IMR-90 (cell line): ENCODE data around the gene TPM2. TPM values are rescaled to one million over a fixed set of nuclear protein-coding genes. Genes with fewer than 3 reads are reported as not detected.

Experiments
- ATAC-seq: fragments of 200-7000 bp; cut with Tn5 transposase; 2 replicates; pipeline ENCODE4 v1.9.1; 2020; ENCODE audit warnings: low read depth, mild to moderate bottlenecking, moderate library complexity
- BruUV-seq: library from RNA; stranded (reverse); fragments of 400-500 nt; replicated peaks from 2 replicates; lab custom pipeline; 2021; lab: Mats Ljungman, UMichigan
- CTCF ChIA-PET: fragments of 300-600 bp; formaldehyde crosslinking; extraction: SDS; loops from one replicate; lab custom pipeline; 2021; ENCODE audit warnings: antibody characterized with exemption; lab: Yijun Ruan, JAX
- POLR2A ChIA-PET: fragments of 300-600 bp; sonication (Branson Sonifier 250); formaldehyde crosslinking; loops from one replicate; lab custom pipeline; 2022; ENCODE audit warnings: antibody characterized with exemption; ENCODE audit not compliant: unreplicated experiment; lab: Charles Lee
- DNase-seq: peaks from one replicate; pipeline ENCODE4 v3.0.0; 2013
- H2AFZ ChIP-seq: replicated peaks from 2 replicates; pipeline ENCODE3; 2013; ENCODE audit warnings: low read length, mild to moderate bottlenecking; ENCODE audit not compliant: poor library complexity
- H2AK5ac ChIP-seq: 2 replicates; pipeline ENCODE4 v1.6.1; 2013; ENCODE audit warnings: low read depth, low read length, inconsistent platforms
- H2AK9ac ChIP-seq: replicated peaks from 2 replicates; pipeline ENCODE3; 2013; ENCODE audit warnings: mild to moderate bottlenecking, low read depth, low read length, moderate library complexity; ENCODE audit not compliant: poor library complexity
- H2BK120ac ChIP-seq: 2 replicates; pipeline ENCODE4 v1.6.1; 2013; ENCODE audit warnings: low read depth, low read length, inconsistent platforms
- H2BK15ac ChIP-seq: 3 replicates; pipeline ENCODE4 v1.6.1; 2013; ENCODE audit warnings: low read depth, low read length, inconsistent platforms
- H2BK20ac ChIP-seq: 2 replicates; pipeline ENCODE4 v1.6.1; 2013; ENCODE audit warnings: low read depth, mild to moderate bottlenecking, inconsistent platforms, low read length, moderate library complexity
- H2BK5ac ChIP-seq: 2 replicates; pipeline ENCODE4 v1.6.1; 2013; ENCODE audit warnings: mild to moderate bottlenecking, low read depth, low read length, inconsistent platforms; ENCODE audit not compliant: poor library complexity, severe bottlenecking
- H3K14ac ChIP-seq: replicated peaks from 2 replicates; pipeline ENCODE4 v1.6.1; 2013; ENCODE audit warnings: low read depth, low read length, inconsistent platforms
- H3K18ac ChIP-seq: 2 replicates; pipeline ENCODE4 v1.6.1; 2013; ENCODE audit warnings: low read depth, low read length, control low read depth
- H3K23ac ChIP-seq: 2 replicates; pipeline ENCODE4 v1.6.1; 2013; ENCODE audit warnings: low read depth, low read length, inconsistent platforms
- H3K27ac ChIP-seq: 2 replicates; pipeline ENCODE4 v1.5.1; 2013; ENCODE audit warnings: mild to moderate bottlenecking, control low read depth, low read length; ENCODE audit not compliant: insufficient read depth
- H3K27me3 ChIP-seq: 2 replicates; pipeline ENCODE4 v1.6.1; 2013; ENCODE audit warnings: low read length; ENCODE audit not compliant: control insufficient read depth, insufficient read depth
- H3K36me3 ChIP-seq: 2 replicates; pipeline ENCODE4 v1.6.1; 2013; ENCODE audit warnings: low read length, mixed read lengths; ENCODE audit not compliant: control insufficient read depth, insufficient read depth
- H3K4ac ChIP-seq: 2 replicates; pipeline ENCODE4 v1.6.1; 2013; ENCODE audit warnings: low read depth, low read length, inconsistent platforms
- H3K4me1 ChIP-seq: 2 replicates; pipeline ENCODE4 v1.6.1; 2013; ENCODE audit warnings: low read length, mixed read lengths; ENCODE audit not compliant: control insufficient read depth, insufficient read depth
- H3K4me2 ChIP-seq: 2 replicates; pipeline ENCODE4 v1.6.1; 2013; ENCODE audit warnings: low read depth, mild to moderate bottlenecking, control low read depth, low read length, moderate library complexity
- H3K4me3 ChIP-seq: 2 replicates; pipeline ENCODE4 v1.5.1; 2013; ENCODE audit warnings: low read depth, mild to moderate bottlenecking, control low read depth, low read length, moderate library complexity; ENCODE audit not compliant: insufficient read depth
- H3K56ac ChIP-seq: 2 replicates; pipeline ENCODE4 v1.6.1; 2013; ENCODE audit warnings: low read length, inconsistent platforms; ENCODE audit not compliant: insufficient read depth; ENCODE audit errors: extremely low read depth
- H3K79me1 ChIP-seq, 2 experiments: 2 replicates each; pipeline ENCODE4 v1.6.1; 2013; ENCODE audit warnings: low read length in 2 of 2, inconsistent platforms in 1 of 2, low read depth in 1 of 2
- H3K9ac ChIP-seq: 2 replicates; pipeline ENCODE4 v1.6.1; 2013; ENCODE audit warnings: low read depth, low read length, control low read depth
- H3K9me1 ChIP-seq: 2 replicates; pipeline ENCODE4 v1.6.1; 2013; ENCODE audit warnings: low read length, inconsistent platforms; ENCODE audit not compliant: insufficient read depth
- H3K9me3 ChIP-seq: 2 replicates; pipeline ENCODE4 v1.6.1; 2013; ENCODE audit warnings: low read length; ENCODE audit not compliant: control insufficient read depth, insufficient read depth
- H4K20me1 ChIP-seq: 2 replicates; pipeline ENCODE4 v1.6.1; 2013; ENCODE audit warnings: low read length, inconsistent platforms; ENCODE audit not compliant: insufficient read depth
- H4K5ac ChIP-seq: 2 replicates; pipeline ENCODE4 v1.6.1; 2013; ENCODE audit warnings: mild to moderate bottlenecking, low read depth, low read length, control low read depth
- H4K8ac ChIP-seq, 2 experiments: 2 replicates each; pipeline ENCODE4 v1.6.1; 2013; ENCODE audit warnings: low read depth in 2 of 2, low read length in 2 of 2, control low read depth in 1 of 2, inconsistent platforms in 1 of 2
- H4K91ac ChIP-seq: 2 replicates; pipeline ENCODE4 v1.6.1; 2013; ENCODE audit warnings: low read depth, low read length, inconsistent platforms; ENCODE audit not compliant: insufficient read depth
- CEBPB ChIP-seq: IDR thresholded peaks from 2 replicates; pipeline ENCODE4 v1.6.1; 2012; ENCODE audit warnings: low read depth, low read length, improper control_type of control experiment
- CHD1 ChIP-seq: IDR thresholded peaks from 2 replicates; pipeline ENCODE4 v1.6.1; 2012; ENCODE audit warnings: low read depth, low read length, improper control_type of control experiment
- FOS ChIP-seq: fragments of 150-350 bp; IDR thresholded peaks from 2 replicates; pipeline ENCODE4 v1.6.1; 2016; ENCODE audit warnings: low read depth, low read length
- MAZ ChIP-seq: IDR thresholded peaks from 2 replicates; pipeline ENCODE4 v1.6.1; 2012; ENCODE audit warnings: low read depth, mild to moderate bottlenecking, low read length, improper control_type of control experiment, moderate library complexity, borderline replicate concordance
- NFE2L2 ChIP-seq: fragments of 150-350 bp; IDR thresholded peaks from 2 replicates; pipeline ENCODE4 v1.6.1; 2016; ENCODE audit warnings: low read depth, mild to moderate bottlenecking, low read length
- POLR2A ChIP-seq: IDR thresholded peaks from 2 replicates; pipeline ENCODE4 v1.6.1; 2012; ENCODE audit warnings: mild to moderate bottlenecking, low read depth, low read length
- RCOR1 ChIP-seq: IDR thresholded peaks from 2 replicates; pipeline ENCODE4 v1.6.1; 2012; ENCODE audit warnings: mild to moderate bottlenecking, low read length, improper control_type of control experiment; ENCODE audit not compliant: insufficient replicate concordance
- RFX5 ChIP-seq: IDR thresholded peaks from 2 replicates; pipeline ENCODE4 v1.8.0; 2012; ENCODE audit warnings: low read depth, mild to moderate bottlenecking, low read length, moderate library complexity
- USF2 ChIP-seq: fragments of 150-350 bp; IDR thresholded peaks from 2 replicates; pipeline ENCODE4 v1.6.1; 2017; ENCODE audit warnings: mild to moderate bottlenecking, antibody characterized with exemption, low read length, low read depth
- WGBS, 2 experiments: methylation state at CpG; one replicate each; pipeline versions ENCODE4 v1.1.5 to v1.1.7; 2013; ENCODE audit warnings: missing lambda C conversion rate in 2 of 2; ENCODE audit not compliant: insufficient read length in 1 of 2; ENCODE audit errors: extremely low coverage in 2 of 2; 5-methylcytosine and 5-hydroxymethylcytosine counted together
- dilution Hi-C: fragments of 300-500 bp; cut with HindIII; formaldehyde crosslinking; loops from one replicate; pipeline ENCODE4 v1.14.3; 2018; ENCODE audit warnings: low sequenced_read_pairs; ENCODE audit not compliant: unreplicated experiment
- in situ Hi-C: fragments of 300-500 bp; cut with MboI; formaldehyde crosslinking; loops from 3 replicates; pipeline ENCODE4 v1.14.3; 2019; ENCODE audit warnings: low sequenced_read_pairs, inconsistent platforms, mixed read lengths
- intact Hi-C: fragments of 100-400 bp; cut with micrococcal nuclease; formaldehyde crosslinking; loops from 2 replicates; pipeline ENCODE4 v1.10.0; 2022
- polyA plus RNA-seq, 3 experiments: library from polyadenylated mRNA; depleted of rRNA; stranded (reverse); fragments of >200 nt; gene quantifications; 2 replicates each; pipeline ENCODE4 v1.2.3, GENCODE V29; 2012; ENCODE audit warnings: low replicate concordance in 1 of 3
- total RNA-seq: library from RNA; depleted of rRNA; stranded (reverse); fragments of >200 nt; gene quantifications from 2 replicates; pipeline ENCODE4 v1.2.3, GENCODE V29; 2012

Gene TPM2
- total and polyA plus RNA-seq, 2 of the 4 experiments (the other 2 are of a cell fraction) = 960 to 2,500 TPM

GRCh38 chr9:35688558-35689541 is 875 bp downstream of the TPM2 start:
- TF ChIP-seq RFX5 (no peak), MAZ (no peak), NFE2L2 (no peak), CHD1 (0 out of 2 replicates have a peak, but pooled peaks have one; percentile 15), FOS (peak; percentile 78), CEBPB (no peak), RCOR1 (peak; percentile 34), USF2 (no peak), POLR2A (peak; percentile 77; the same call in 1 of the 2 replicates)
- Histone ChIP-seq H3K36me3 (peaks cover 42% of the 10 kb centered on the region), H3K4me1 (peaks cover 34% of the 10 kb centered on the region), H3K9ac (peak overlapping the region; percentile 98), H3K9me3 (no peaks in the 10 kb centered on the region), H2BK20ac (peak overlapping the region; percentile 23; the same call in 1 of the 2 replicates), H4K5ac (peak overlapping the region; percentile 55), H3K23ac (peak overlapping the region; percentile 96), H2BK5ac (peak overlapping the region; percentile 98), H2BK15ac (peak overlapping the region; percentile 41; the same call in 1 of the 3 replicates), H4K8ac (peak overlapping the region; percentile 57 to 89), H3K27me3 (no peaks in the 10 kb centered on the region), H3K18ac (peak overlapping the region; percentile 74), H3K56ac (peak overlapping the region; percentile 91), H2AK9ac (peak overlapping the region; percentile 98), H2AFZ (peak overlapping the region; percentile 84), H3K79me1 (peaks cover 7 to 69% of the 10 kb centered on the region in 2 experiments; a peak in 3 of 4 replicates), H3K4me3 (peak overlapping the region; percentile 83), H3K27ac (peak overlapping the region; percentile 90), H4K20me1 (peaks cover 59% of the 10 kb centered on the region), H3K4me2 (peak overlapping the region; percentile 97), H3K14ac (peak overlapping the region; percentile 100), H2AK5ac (peak overlapping the region; percentile 65), H2BK120ac (peak overlapping the region; percentile 75; the same call in 1 of the 2 replicates), H3K4ac (peak overlapping the region; percentile 96), H4K91ac (peak overlapping the region; percentile 92), H3K9me1 (peaks cover 23% of the 10 kb centered on the region)
- 0% methylated on average over 4 of the region's 12 CpGs; no CpG with 5 or more reads in 1 of the 2 experiments for whole genome bisulfite sequencing, 2 experiments
- in situ Hi-C loops (no loop called here), intact Hi-C loops (loop anchor here (10.0 kb wide), 1 partner anchor 84 kb away; the partner anchor contains the start of gene TESK1), dilution Hi-C loops (no loop called here)
- no TSS peak for BruUV-seq
- CTCF ChIA-PET = interaction anchor here (0.6 to 1.2 kb wide), 2 partner anchors 8 to 77 kb away, joined by 3 to 7 read pairs; no protein-coding TSS in a partner anchor
- DNase-seq (peak; percentile 92), ATAC-seq (no peak)
- POLR2A ChIA-PET = interaction anchor here (0.6 to 2.6 kb wide), 12 partner anchors 8 to 322 kb away, joined by 3 to 25 read pairs (median 6); partner anchors contain the start of genes CCDC107, RMRP and TLN1
